ENCODE results near the gene GYS1. TPM values are rescaled to one million over a fixed set of nuclear protein-coding genes. Genes with fewer than 3 reads are reported as not detected.
A peak's percentile ranks its signal among the peaks of the same experiment; 100 is the strongest.

Gene GYS1
- total and polyA plus RNA-seq, 2 experiments from 2014 or later, result 15.9 to 28.9 TPM

GRCh38 chr19:48968179-48968661 lies 24.9 kb downstream of the GYS1 start:
- 0 out of 3 replicates have a peak overlapping the region, but pooled peaks have one; percentile 95 for H3K4me3 Mint-ChIP-seq

GRCh38 chr19:48967346-48968178 lies 25.5 kb downstream of the GYS1 start:
- H3K27ac ChIP-seq (ENCODE audit: low read depth), result 0 out of 2 replicates have a peak overlapping the region, but pooled peaks have one; percentile 55
- H2AFZ ChIP-seq, result no peak overlapping the region
- H3K27me3 ChIP-seq (ENCODE audit: insufficient read depth), result no peaks in the 10 kb centered on the region
- H3K36me3 ChIP-seq (ENCODE audit: insufficient read depth), result peaks cover 13% of the 10 kb centered on the region
- no peak overlapping the region; the same call in 1 of the 2 replicates for H3K27ac Mint-ChIP-seq
- H3K4me1 ChIP-seq (ENCODE audit: insufficient read depth), result peaks cover 18% of the 10 kb centered on the region
- peak overlapping the region; percentile 95; the same call in 2 of the 3 replicates for H3K4me3 Mint-ChIP-seq
- H3K27me3 Mint-ChIP-seq (ENCODE audit: insufficient read depth, low read depth, poor library complexity), result peaks cover 51% of the 10 kb centered on the region
- peaks cover 24% of the 10 kb centered on the region for H3K79me2 ChIP-seq (replicated peaks; ENCODE audit: insufficient read depth)
- H3K9me2 ChIP-seq (ENCODE audit: insufficient read depth), result no peaks in the 10 kb centered on the region
- no peak for ATAC-seq
- H3F3A ChIP-seq (replicated peaks; ENCODE audit: low read depth), result peaks cover 52% of the 10 kb centered on the region
- H4K20me1 ChIP-seq (replicated peaks; ENCODE audit: insufficient read depth), result peaks cover 11% of the 10 kb centered on the region
- peaks cover 16% of the 10 kb centered on the region for H3K9me3 Mint-ChIP-seq
- 0 out of 2 replicates have a peak overlapping the region, but pooled peaks have one; percentile 100 for H3K4me3 ChIP-seq
- H3K36me3 Mint-ChIP-seq (ENCODE audit: low read depth), result peaks cover 52% of the 10 kb centered on the region
- no peak for TF ChIP-seq ZNF331 (CRISPR knock-in tag; IDR thresholded peaks at IDR 0.05; ENCODE audit: low read depth)
- peak; percentile 37; the same call in 1 of the 2 replicates for TF ChIP-seq POLR2AphosphoS5 (IDR thresholded peaks at IDR 0.05; ENCODE audit: low read depth)
- TF ChIP-seq ZNF462 (CRISPR knock-in tag; IDR thresholded peaks at IDR 0.05), result no peak
- no peak for TF ChIP-seq JUNB (IDR thresholded peaks at IDR 0.05; ENCODE audit: unreplicated experiment)
- DNase-seq (ENCODE audit: low spot score), result no peak
- no peak overlapping the region for H3K4me2 ChIP-seq
- peaks cover 36% of the 10 kb centered on the region for H3K4me1 Mint-ChIP-seq

More at GRCh38 chr19:48968179-48968661, 24.9 kb downstream of the GYS1 start:
- no peak for TF ChIP-seq POLR2AphosphoS5 (IDR thresholded peaks at IDR 0.05; ENCODE audit: low read depth)
- peaks cover 13% of the 10 kb centered on the region for H3K36me3 ChIP-seq (ENCODE audit: insufficient read depth)
- DNase-seq (ENCODE audit: low spot score) (no peak), ATAC-seq (no peak)
- peaks cover 15% of the 10 kb centered on the region for H3K9me3 Mint-ChIP-seq
- peaks cover 50% of the 10 kb centered on the region for H3F3A ChIP-seq (replicated peaks; ENCODE audit: low read depth)
- no peak overlapping the region for H3K27ac ChIP-seq (ENCODE audit: low read depth)
- no peak overlapping the region for H2AFZ ChIP-seq
- H3K4me2 ChIP-seq, result no peak overlapping the region
- H3K27me3 ChIP-seq (ENCODE audit: insufficient read depth), result no peaks in the 10 kb centered on the region
- H3K4me1 Mint-ChIP-seq, result peaks cover 30% of the 10 kb centered on the region
- no peaks in the 10 kb centered on the region for H3K9me2 ChIP-seq (ENCODE audit: insufficient read depth)
- H4K20me1 ChIP-seq (replicated peaks; ENCODE audit: insufficient read depth), result peaks cover 11% of the 10 kb centered on the region
- no peak overlapping the region for H3K4me3 ChIP-seq
- H3K27me3 Mint-ChIP-seq (ENCODE audit: insufficient read depth, low read depth, poor library complexity), result peaks cover 50% of the 10 kb centered on the region
- peaks cover 55% of the 10 kb centered on the region for H3K36me3 Mint-ChIP-seq (ENCODE audit: low read depth)
- peaks cover 16% of the 10 kb centered on the region for H3K4me1 ChIP-seq (ENCODE audit: insufficient read depth)
- no peak overlapping the region for H3K27ac Mint-ChIP-seq
- H3K79me2 ChIP-seq (replicated peaks; ENCODE audit: insufficient read depth), result peaks cover 24% of the 10 kb centered on the region
